Peyer's patch (tissue), 4 donors: ENCODE data around the gene OR2T27.

Experiments
- POLR2A ChIP-seq, 2 donors: fragments of 450-650 bp; IDR thresholded peaks; one replicate each; pipeline ENCODE4 v1.5.1; 2017; ENCODE audit warnings: antibody characterized with exemption in 2 of 2, mild to moderate bottlenecking in 2 of 2, moderate library complexity in 2 of 2
- TF ChIP-seq, protein P1 (sequence below), 6 experiments: fragments of 450-650 bp in 4 of 6; fragments of 200-600 bp in 2 of 6; sonication (generic) in 1 of 6; IDR thresholded peaks; one replicate each; pipeline ENCODE4 v1.5.1; 2017 to 2019; ENCODE audit warnings: antibody characterized with exemption in 6 of 6, mild to moderate bottlenecking in 3 of 6, moderate library complexity in 1 of 6

DNA sequence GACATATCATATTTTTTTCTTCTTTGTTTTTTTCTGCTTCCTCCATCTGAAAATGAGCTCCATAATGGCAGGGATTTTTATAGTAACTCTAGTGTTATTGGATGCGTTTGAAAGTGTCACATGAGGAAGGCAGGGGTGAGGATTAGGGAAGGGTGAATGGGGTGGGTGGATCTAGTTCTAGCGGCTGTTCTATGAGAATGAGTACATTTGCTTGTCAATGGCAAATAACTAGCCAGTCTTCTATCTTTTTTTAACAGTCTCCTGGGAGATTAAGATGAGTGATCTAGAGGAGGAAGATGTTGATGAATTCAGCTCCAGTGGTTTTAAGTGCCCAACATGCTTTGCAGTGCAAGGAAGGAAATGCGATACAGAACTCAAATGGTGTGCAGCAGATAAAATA lies 41.4 kb upstream of the OR2T27 start:
- TF ChIP-seq, protein P1, sequence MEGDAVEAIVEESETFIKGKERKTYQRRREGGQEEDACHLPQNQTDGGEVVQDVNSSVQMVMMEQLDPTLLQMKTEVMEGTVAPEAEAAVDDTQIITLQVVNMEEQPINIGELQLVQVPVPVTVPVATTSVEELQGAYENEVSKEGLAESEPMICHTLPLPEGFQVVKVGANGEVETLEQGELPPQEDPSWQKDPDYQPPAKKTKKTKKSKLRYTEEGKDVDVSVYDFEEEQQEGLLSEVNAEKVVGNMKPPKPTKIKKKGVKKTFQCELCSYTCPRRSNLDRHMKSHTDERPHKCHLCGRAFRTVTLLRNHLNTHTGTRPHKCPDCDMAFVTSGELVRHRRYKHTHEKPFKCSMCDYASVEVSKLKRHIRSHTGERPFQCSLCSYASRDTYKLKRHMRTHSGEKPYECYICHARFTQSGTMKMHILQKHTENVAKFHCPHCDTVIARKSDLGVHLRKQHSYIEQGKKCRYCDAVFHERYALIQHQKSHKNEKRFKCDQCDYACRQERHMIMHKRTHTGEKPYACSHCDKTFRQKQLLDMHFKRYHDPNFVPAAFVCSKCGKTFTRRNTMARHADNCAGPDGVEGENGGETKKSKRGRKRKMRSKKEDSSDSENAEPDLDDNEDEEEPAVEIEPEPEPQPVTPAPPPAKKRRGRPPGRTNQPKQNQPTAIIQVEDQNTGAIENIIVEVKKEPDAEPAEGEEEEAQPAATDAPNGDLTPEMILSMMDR (IDR thresholded peaks at IDR 0.05): no peak
- TF ChIP-seq POLR2A (IDR thresholded peaks at IDR 0.05): no peak
